Type B pancreatic cell (in vitro differentiated cells): ENCODE results near the gene CASP9. TPM values are rescaled to one million over a fixed set of nuclear protein-coding genes. Genes with fewer than 3 reads are reported as not detected.

Experiments used
- DNase-seq: peaks from one replicate; pipeline ENCODE4 v3.0.0; 2021; ENCODE audit warnings: mixed read lengths; ENCODE audit not compliant: unreplicated experiment; ENCODE audit errors: extremely low spot score
- H3K27ac Mint-ChIP-seq: 2 replicates; pipeline ENCODE4 v1.8.0; 2021; ENCODE audit warnings: mild to moderate bottlenecking, mixed read lengths
- H3K27me3 Mint-ChIP-seq: 2 replicates; pipeline ENCODE4 v1.8.0; 2021; ENCODE audit warnings: mixed read lengths
- H3K36me3 Mint-ChIP-seq: 2 replicates; pipeline ENCODE4 v1.8.0; 2021; ENCODE audit warnings: mixed read lengths
- H3K4me1 Mint-ChIP-seq: one replicate; pipeline ENCODE4 v1.8.0; 2021; ENCODE audit warnings: mixed read lengths; ENCODE audit not compliant: unreplicated experiment
- H3K4me3 Mint-ChIP-seq: 2 replicates; pipeline ENCODE4 v1.8.0; 2021; ENCODE audit warnings: mild to moderate bottlenecking, mixed read lengths
- H3K9me3 Mint-ChIP-seq: 2 replicates; pipeline ENCODE4 v1.8.0; 2021; ENCODE audit warnings: mixed read lengths
- CTCF ChIP-seq: fragments of 200-600 bp; sonication (generic); conservative IDR thresholded peaks from 2 replicates; pipeline ENCODE4 v1.5.0; 2021; ENCODE audit warnings: antibody characterized with exemption, mild to moderate bottlenecking
- total RNA-seq: library from RNA; stranded (reverse); gene quantifications from 2 replicates; pipeline ENCODE4 v1.2.1, GENCODE V29; 2021; ENCODE audit warnings: low replicate concordance

The CASP9 gene
- total RNA-seq, 1 donor from 2014 or later, result 13.5 TPM

- no peak overlapping the region for H3K27ac Mint-ChIP-seq
- H3K9me3 Mint-ChIP-seq, result peaks cover 5% of the 10 kb centered on the region
- no peak for DNase-seq
- H3K4me3 Mint-ChIP-seq, result no peak overlapping the region
- no peak for TF ChIP-seq CTCF
- H3K27me3 Mint-ChIP-seq, result no peaks in the 10 kb centered on the region
- H3K4me1 Mint-ChIP-seq, result peaks cover 9% of the 10 kb centered on the region
- H3K36me3 Mint-ChIP-seq, result no peaks in the 10 kb centered on the region
Observed at GRCh38 chr1:15453734-15454133, 70.3 kb downstream of the CASP9 start.

- Mint-ChIP-seq H3K36me3 (no peaks in the 10 kb centered on the region), H3K9me3 (peaks cover 5% of the 10 kb centered on the region)
Observed at GRCh38 chr1:15452866-15453571, 71.0 kb downstream of the CASP9 start.

DNA sequence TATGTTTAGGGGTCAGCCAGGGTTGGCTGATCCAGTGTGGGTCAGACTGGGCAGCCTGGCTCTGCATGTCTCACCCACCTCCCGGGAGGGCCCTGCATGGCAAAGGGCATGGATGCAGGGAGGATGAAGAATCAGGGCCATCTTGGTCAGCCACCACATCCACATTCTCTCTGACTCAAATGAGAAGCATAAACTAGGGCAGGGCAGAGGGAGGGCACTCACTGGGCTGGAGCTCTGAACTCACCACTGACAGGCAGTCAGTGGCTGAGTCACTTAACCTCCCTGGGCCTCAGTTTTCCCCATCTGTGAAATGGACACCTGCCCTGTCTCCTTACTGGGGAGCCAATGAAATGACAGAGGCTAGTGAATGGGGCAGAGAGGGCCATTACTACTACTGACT, 71.8 kb downstream of the CASP9 start:
- Mint-ChIP-seq H3K4me1 (peaks cover 5% of the 10 kb centered on the region), H3K36me3 (no peaks in the 10 kb centered on the region), H3K9me3 (peaks cover 5% of the 10 kb centered on the region), H3K27ac (no peak overlapping the region), H3K27me3 (no peaks in the 10 kb centered on the region), H3K4me3 (no peak overlapping the region)
- DNase-seq, result no peak
- TF ChIP-seq CTCF, result no peak

More at GRCh38 chr1:15452866-15453571, 71.0 kb downstream of the CASP9 start:
- H3K27me3 Mint-ChIP-seq, result no peaks in the 10 kb centered on the region
- H3K4me3 Mint-ChIP-seq, result no peak overlapping the region
- H3K4me1 Mint-ChIP-seq, result peaks cover 9% of the 10 kb centered on the region
- H3K27ac Mint-ChIP-seq, result no peak overlapping the region
- no peak for DNase-seq
- no peak for TF ChIP-seq CTCF

- TF ChIP-seq CTCF, result no peak
- H3K4me3 Mint-ChIP-seq, result no peak overlapping the region
- H3K27me3 Mint-ChIP-seq, result no peaks in the 10 kb centered on the region
- no peak for DNase-seq
- H3K36me3 Mint-ChIP-seq, result no peaks in the 10 kb centered on the region
- H3K27ac Mint-ChIP-seq, result no peak overlapping the region
- H3K9me3 Mint-ChIP-seq, result peaks cover 5% of the 10 kb centered on the region
- H3K4me1 Mint-ChIP-seq, result peaks cover 5% of the 10 kb centered on the region
Observed at GRCh38 chr1:15451014-15451722, 72.8 kb downstream of the CASP9 start.

DNA sequence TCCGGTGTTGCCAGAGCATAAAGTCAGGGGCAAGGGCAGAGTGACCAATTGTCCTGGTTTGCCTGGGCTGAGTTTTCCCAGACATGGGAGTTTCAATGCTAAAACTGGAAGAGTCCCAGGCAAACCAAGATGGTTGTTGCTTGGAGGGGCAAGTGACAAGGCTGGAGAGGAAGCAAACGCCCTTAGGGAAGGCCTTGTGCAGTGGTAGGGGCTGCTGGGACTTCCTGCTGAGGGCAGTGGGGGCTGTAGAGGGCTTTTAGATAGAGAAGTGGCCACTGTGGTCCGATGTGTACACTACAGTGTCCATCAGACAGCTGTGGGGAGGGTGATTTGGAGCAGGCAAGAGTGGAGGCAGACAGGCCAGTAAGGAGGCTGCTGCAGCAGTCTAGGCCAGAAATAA, 74.4 kb downstream of the CASP9 start:
- Mint-ChIP-seq H3K4me1 (no peaks in the 10 kb centered on the region), H3K27ac (no peak overlapping the region), H3K4me3 (no peak overlapping the region), H3K36me3 (no peaks in the 10 kb centered on the region), H3K9me3 (peaks cover 5% of the 10 kb centered on the region), H3K27me3 (no peaks in the 10 kb centered on the region)
- no peak for DNase-seq
- no peak for TF ChIP-seq CTCF
